Ishikawa (cell line): ENCODE data around the gene BICDL2.
A peak's percentile ranks its signal among the peaks of the same experiment; 100 is the strongest.

ENCODE experiments used
- CEBPB ChIP-seq: IDR thresholded peaks from 2 replicates; pipeline ENCODE4 v1.6.1; 2012
- EP300 ChIP-seq: IDR thresholded peaks from 2 replicates; pipeline ENCODE4 v1.6.1; 2012; ENCODE audit warnings: borderline replicate concordance
- MAX ChIP-seq: IDR thresholded peaks from 2 replicates; pipeline ENCODE4 v1.6.1; 2012
- REST ChIP-seq: IDR thresholded peaks from 2 replicates; pipeline ENCODE4 v1.6.1; 2012; ENCODE audit warnings: low read depth, mild to moderate bottlenecking
- TAF1 ChIP-seq: IDR thresholded peaks from 2 replicates; pipeline ENCODE4 v1.6.1; 2012; ENCODE audit warnings: low read depth, mild to moderate bottlenecking
- TCF12 ChIP-seq: IDR thresholded peaks from 2 replicates; pipeline ENCODE4 v1.6.1; 2012; ENCODE audit warnings: low read depth
- YY1 ChIP-seq: IDR thresholded peaks from 2 replicates; pipeline ENCODE4 v1.6.1; 2012; ENCODE audit warnings: low read depth
- ZBTB7A ChIP-seq: IDR thresholded peaks from 2 replicates; pipeline ENCODE4 v1.6.1; 2012; ENCODE audit warnings: low read depth

- TF ChIP-seq TCF12 = no peak
- TF ChIP-seq YY1 = no peak; the same call in 1 of the 2 replicates
- TF ChIP-seq MAX = no peak
- no peak for TF ChIP-seq REST
- TF ChIP-seq TAF1 = no peak
- TF ChIP-seq CEBPB = no peak
- TF ChIP-seq EP300 = no peak
- peak; percentile 90 for TF ChIP-seq ZBTB7A
Measured at GRCh38 chr16:3019594-3020246, 17.0 kb downstream of the BICDL2 start.
